ENCODE data around the gene SLC4A1.

Gene SLC4A1

DNA sequence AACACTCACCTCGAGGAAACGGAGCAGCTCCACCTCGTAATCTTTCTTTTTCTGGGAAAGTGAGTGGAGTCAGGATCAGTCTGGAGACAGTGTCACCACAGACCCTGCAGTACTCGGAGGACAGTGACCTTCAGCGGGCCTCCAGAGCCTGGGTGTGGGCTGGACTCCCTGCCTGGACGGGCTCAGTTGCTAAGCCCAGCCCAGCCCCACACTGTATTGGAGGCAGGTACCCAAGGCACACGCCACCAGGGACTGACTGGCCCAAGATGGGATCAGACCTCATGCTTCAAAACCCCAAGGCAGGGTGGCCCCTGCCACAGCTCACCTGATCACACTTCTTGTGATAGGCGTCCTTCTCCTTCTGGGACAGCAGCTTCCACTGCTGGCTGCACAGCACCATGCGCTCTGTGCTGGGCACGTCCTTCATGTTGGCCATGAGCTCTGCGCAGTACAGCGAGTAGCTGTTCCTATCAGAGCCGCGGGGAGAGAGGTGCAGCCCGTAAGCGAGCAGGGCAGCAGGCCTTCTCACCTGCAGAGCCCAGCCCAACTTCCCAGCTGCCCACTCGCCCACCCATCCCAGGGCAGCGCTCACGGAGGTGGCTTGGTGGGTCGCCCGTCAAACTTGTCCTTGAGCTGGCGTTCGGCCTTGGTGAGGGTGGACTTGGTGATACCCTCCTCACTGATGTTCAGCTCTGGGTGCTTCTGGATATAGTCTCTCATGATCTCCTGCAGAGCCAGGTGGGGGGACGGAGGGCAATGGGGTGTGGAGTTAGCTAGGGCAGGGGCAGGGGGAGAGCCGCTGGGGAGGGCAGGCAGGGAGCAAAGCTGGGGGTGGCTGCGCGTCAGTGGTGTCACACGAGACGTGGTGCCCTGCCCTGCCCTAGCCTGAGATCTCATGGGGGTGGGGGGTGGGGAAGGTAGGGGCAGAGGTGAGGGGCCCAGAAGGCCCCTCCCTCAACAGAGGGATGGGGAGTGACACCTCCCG, 56.4 kb downstream of the SLC4A1 start:
- Histone ChIP-seq H3K14ac (ENCODE audit: low read length) (peak overlapping the region; percentile 2), H2BK15ac (ENCODE audit: low read length) (peak overlapping the region; percentile 56), H3K9me3 (replicated peaks in 1 of 2; ENCODE audit: control insufficient read depth in 2 of 2, insufficient read depth in 1 of 2, low read depth in 1 of 2, low read length in 2 of 2) (peaks cover 0 to 1% of the 10 kb centered on the region in 2 donors), H2AK5ac (ENCODE audit: low read depth, low read length) (peak overlapping the region; percentile 19), H2AFZ (ENCODE audit: low read length) (no peak overlapping the region), H4K8ac (ENCODE audit: low read depth, low read length) (no peak overlapping the region), H2BK12ac (ENCODE audit: low read length) (no peak overlapping the region), H3K9ac (ENCODE audit: low read depth, low read length, poor library complexity) (peak overlapping the region; percentile 68), H3K4me2 (ENCODE audit: insufficient read depth, low read length, poor library complexity, severe bottlenecking) (no peak overlapping the region), H2BK5ac (ENCODE audit: low read length) (peak overlapping the region; percentile 72), H3K27me3 (ENCODE audit: control insufficient read depth in 3 of 3, insufficient read depth in 3 of 3, low read depth in 1 of 3, low read length in 3 of 3) (no peaks in the 10 kb centered on the region), H3K79me1 (ENCODE audit: low read depth, low read length) (peaks cover 8% of the 10 kb centered on the region), H4K91ac (ENCODE audit: low read depth, low read length, poor library complexity) (no peak overlapping the region), H3K23ac (ENCODE audit: low read depth, low read length, poor library complexity) (no peak overlapping the region), H3K36me3 (replicated peaks in 1 of 2; ENCODE audit: control insufficient read depth in 2 of 2, insufficient read depth in 2 of 2, low read length in 2 of 2) (peaks cover 59 to 96% of the 10 kb centered on the region in 2 donors), H2BK120ac (ENCODE audit: low read depth, low read length) (no peak overlapping the region), H3K4ac (ENCODE audit: low read length) (no peak overlapping the region), H3K4me3 (ENCODE audit: low read length in 2 of 2) (no peak overlapping the region), H3K4me1 (ENCODE audit: control insufficient read depth in 2 of 2, insufficient read depth in 1 of 2, low read depth in 1 of 2, low read length in 2 of 2) (peaks cover 0 to 2% of the 10 kb centered on the region in 2 donors), H3K27ac (replicated peaks; ENCODE audit: low read length) (no peak overlapping the region), H3K18ac (ENCODE audit: low read length) (peak overlapping the region; percentile 16)
- no peak for DNase-seq (ENCODE audit: low spot score)
- WGBS, 2 donors (ENCODE audit: extremely low coverage in 2 of 2, insufficient read length in 2 of 2, insufficient replicate concordance in 1 of 2) = no CpG with 5 or more reads among the region's 30 CpGs

DNA sequence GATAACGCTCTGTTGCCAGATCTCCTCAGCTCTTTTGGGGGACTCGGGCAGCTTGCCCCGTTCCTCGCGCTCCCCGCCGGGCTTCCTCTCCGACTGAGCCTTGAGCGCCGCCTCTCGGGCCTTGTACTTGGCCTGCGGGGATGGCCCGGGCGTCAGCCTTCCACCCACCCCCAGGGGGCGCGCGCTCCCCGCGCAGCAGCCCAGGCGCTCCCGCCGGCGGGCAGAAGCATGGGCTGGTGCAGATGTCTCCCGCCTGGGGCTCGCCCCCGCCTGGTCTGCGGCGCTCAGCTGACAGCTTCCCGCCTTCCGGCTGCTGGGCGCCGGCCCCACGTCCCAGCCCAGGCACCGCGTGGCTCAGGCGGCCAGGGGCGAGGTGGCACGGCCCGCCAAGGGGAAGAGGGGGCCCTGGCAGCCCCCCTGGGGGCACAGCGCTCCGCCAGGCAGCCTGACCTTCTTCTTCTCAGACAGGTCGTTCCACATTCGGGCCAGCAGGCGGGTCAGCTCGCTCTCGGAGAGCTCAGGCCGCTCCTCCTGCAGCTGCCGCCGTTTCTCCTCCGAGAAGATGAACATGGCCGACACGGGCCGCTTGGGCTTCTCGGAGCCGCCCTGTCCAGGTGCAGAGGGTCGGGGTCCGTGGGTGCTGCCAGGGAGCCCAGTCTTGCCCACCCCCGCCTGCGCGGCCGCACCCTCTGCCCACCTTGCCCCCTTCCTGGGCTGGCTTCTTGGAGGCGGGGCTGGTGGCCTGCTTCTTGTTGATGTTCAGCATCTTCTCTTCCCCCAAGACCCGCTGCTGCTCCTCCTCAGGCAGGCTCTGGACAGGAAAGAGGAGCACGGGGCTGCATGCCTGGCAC, 57.4 kb downstream of the SLC4A1 start:
- Histone ChIP-seq H2AFZ (ENCODE audit: low read length) (no peak overlapping the region), H4K8ac (ENCODE audit: low read depth, low read length) (peak overlapping the region; percentile 32), H2AK5ac (ENCODE audit: low read depth, low read length) (peak overlapping the region; percentile 74), H2BK12ac (ENCODE audit: low read length) (no peak overlapping the region), H2BK15ac (ENCODE audit: low read length) (no peak overlapping the region), H3K36me3 (replicated peaks in 1 of 2; ENCODE audit: control insufficient read depth in 2 of 2, insufficient read depth in 2 of 2, low read length in 2 of 2) (peaks cover 50 to 91% of the 10 kb centered on the region in 2 donors), H3K9ac (ENCODE audit: low read depth, low read length, poor library complexity) (peak overlapping the region; percentile 68), H3K23ac (ENCODE audit: low read depth, low read length, poor library complexity) (peak overlapping the region; percentile 39), H3K9me3 (replicated peaks in 1 of 2; ENCODE audit: control insufficient read depth in 2 of 2, insufficient read depth in 1 of 2, low read depth in 1 of 2, low read length in 2 of 2) (peaks cover 0 to 1% of the 10 kb centered on the region in 2 donors), H2BK120ac (ENCODE audit: low read depth, low read length) (no peak overlapping the region), H3K14ac (ENCODE audit: low read length) (no peak overlapping the region), H3K4me2 (ENCODE audit: insufficient read depth, low read length, poor library complexity, severe bottlenecking) (peak overlapping the region; percentile 39), H3K4me3 (ENCODE audit: low read length in 2 of 2) (no peak overlapping the region), H3K27ac (replicated peaks; ENCODE audit: low read length) (no peak overlapping the region), H3K27me3 (ENCODE audit: control insufficient read depth in 3 of 3, insufficient read depth in 3 of 3, low read depth in 1 of 3, low read length in 3 of 3) (no peaks in the 10 kb centered on the region), H3K18ac (ENCODE audit: low read length) (no peak overlapping the region), H3K4ac (ENCODE audit: low read length) (peak overlapping the region; percentile 71), H3K79me1 (ENCODE audit: low read depth, low read length) (peaks cover 8% of the 10 kb centered on the region), H3K4me1 (ENCODE audit: control insufficient read depth in 2 of 2, insufficient read depth in 1 of 2, low read depth in 1 of 2, low read length in 2 of 2) (peaks cover 0 to 2% of the 10 kb centered on the region in 2 donors), H4K91ac (ENCODE audit: low read depth, low read length, poor library complexity) (no peak overlapping the region), H2BK5ac (ENCODE audit: low read length) (peak overlapping the region; percentile 72)
- no CpG with 5 or more reads among the region's 64 CpGs for WGBS, 2 donors (ENCODE audit: extremely low coverage in 2 of 2, insufficient read length in 2 of 2, insufficient replicate concordance in 1 of 2)
- peak; percentile 78 for DNase-seq (ENCODE audit: low spot score)

GRCh38 chr17:44209786-44210341, 58.1 kb downstream of the SLC4A1 start:
- WGBS, 2 donors (ENCODE audit: extremely low coverage in 2 of 2, insufficient read length in 2 of 2, insufficient replicate concordance in 1 of 2) = no CpG with 5 or more reads among the region's 11 CpGs
- Histone ChIP-seq H4K91ac (ENCODE audit: low read depth, low read length, poor library complexity) (no peak overlapping the region), H2BK120ac (ENCODE audit: low read depth, low read length) (no peak overlapping the region), H2BK5ac (ENCODE audit: low read length) (no peak overlapping the region), H3K9ac (ENCODE audit: low read depth, low read length, poor library complexity) (no peak overlapping the region), H2AFZ (ENCODE audit: low read length) (no peak overlapping the region), H3K4ac (ENCODE audit: low read length) (no peak overlapping the region), H3K14ac (ENCODE audit: low read length) (no peak overlapping the region), H3K18ac (ENCODE audit: low read length) (no peak overlapping the region), H3K27me3 (ENCODE audit: control insufficient read depth in 3 of 3, insufficient read depth in 3 of 3, low read depth in 1 of 3, low read length in 3 of 3) (no peaks in the 10 kb centered on the region), H2BK12ac (ENCODE audit: low read length) (no peak overlapping the region), H3K4me2 (ENCODE audit: insufficient read depth, low read length, poor library complexity, severe bottlenecking) (no peak overlapping the region), H3K4me3 (ENCODE audit: low read length in 2 of 2) (no peak overlapping the region), H3K36me3 (replicated peaks in 1 of 2; ENCODE audit: control insufficient read depth in 2 of 2, insufficient read depth in 2 of 2, low read length in 2 of 2) (peaks cover 43 to 84% of the 10 kb centered on the region in 2 donors), H3K27ac (replicated peaks; ENCODE audit: low read length) (no peak overlapping the region), H2BK15ac (ENCODE audit: low read length) (no peak overlapping the region), H3K23ac (ENCODE audit: low read depth, low read length, poor library complexity) (peak overlapping the region; percentile 20), H2AK5ac (ENCODE audit: low read depth, low read length) (no peak overlapping the region), H3K4me1 (ENCODE audit: control insufficient read depth in 2 of 2, insufficient read depth in 1 of 2, low read depth in 1 of 2, low read length in 2 of 2) (peaks cover 0 to 2% of the 10 kb centered on the region in 2 donors), H3K9me3 (replicated peaks in 1 of 2; ENCODE audit: control insufficient read depth in 2 of 2, insufficient read depth in 1 of 2, low read depth in 1 of 2, low read length in 2 of 2) (peaks cover 0 to 1% of the 10 kb centered on the region in 2 donors), H3K79me1 (ENCODE audit: low read depth, low read length) (peaks cover 8% of the 10 kb centered on the region), H4K8ac (ENCODE audit: low read depth, low read length) (no peak overlapping the region)
- no peak for DNase-seq (ENCODE audit: low spot score)
